Neural cell (in vitro differentiated cells): ENCODE measurements around the gene RPUSD1. TPM values are rescaled to one million over a fixed set of nuclear protein-coding genes. Genes with fewer than 3 reads are reported as not detected.

ENCODE experiments used
- H2AFZ ChIP-seq: fragments of 200-600, 300-800 bp; sonication (generic), shearing (Covaris generic); 2 replicates; pipeline ENCODE4 v1.6.0; 2014; ENCODE audit warnings: low read depth, mild to moderate bottlenecking, antibody characterized with exemption, low read length, moderate library complexity
- H3F3A ChIP-seq: fragments of 200-600 bp; shearing (Covaris generic); 2 replicates; pipeline ENCODE4 v1.6.1; 2016; ENCODE audit warnings: mild to moderate bottlenecking, moderate library complexity, mixed read lengths, antibody characterized with exemption, low read length; ENCODE audit not compliant: insufficient read depth, poor library complexity, severe bottlenecking
- H3K27ac ChIP-seq: fragments of 200-600, 300-800 bp; sonication (generic), shearing (Covaris generic); 2 replicates; pipeline ENCODE4 v1.5.1; 2014; ENCODE audit warnings: mild to moderate bottlenecking, low read length, moderate library complexity
- H3K27me3 ChIP-seq: fragments of 300-800, 200-600 bp; sonication (generic), shearing (Covaris generic); 2 replicates; pipeline ENCODE4 v1.6.0; 2014; ENCODE audit warnings: mild to moderate bottlenecking, low read depth, low read length, moderate library complexity; ENCODE audit not compliant: insufficient read depth
- H3K36me3 ChIP-seq: fragments of 300-800, 200-600 bp; sonication (generic), shearing (Covaris generic); 2 replicates; pipeline ENCODE4 v1.5.1; 2014; ENCODE audit warnings: mild to moderate bottlenecking, antibody characterized with exemption, low read length, moderate library complexity; ENCODE audit not compliant: insufficient read depth
- H3K4me2 ChIP-seq: fragments of 300-800, 200-600 bp; sonication (generic), shearing (Covaris generic); 2 replicates; pipeline ENCODE4 v1.6.0; 2014; ENCODE audit warnings: mild to moderate bottlenecking, low read length
- H3K4me3 ChIP-seq: fragments of 300-800, 200-600 bp; sonication (generic), shearing (Covaris generic); 2 replicates; pipeline ENCODE4 v1.5.1; 2014; ENCODE audit warnings: mild to moderate bottlenecking, low read length, moderate library complexity
- H3K79me2 ChIP-seq: fragments of 200-600 bp; shearing (Covaris generic); replicated peaks from 2 replicates; pipeline ENCODE4 v1.6.0; 2014; ENCODE audit warnings: mild to moderate bottlenecking, low read length, moderate library complexity; ENCODE audit not compliant: insufficient read depth
- H3K9ac ChIP-seq: fragments of 300-800, 200-600 bp; sonication (generic), shearing (Covaris generic); 2 replicates; pipeline ENCODE4 v1.6.1; 2016; ENCODE audit warnings: mild to moderate bottlenecking, low read length, mixed read lengths
- H3K9me2 ChIP-seq: fragments of 200-600 bp; shearing (Covaris generic); 2 replicates; pipeline ENCODE4 v1.6.1; 2016; ENCODE audit warnings: mild to moderate bottlenecking, low read length, mixed read lengths; ENCODE audit not compliant: insufficient read depth
- H3K9me3 ChIP-seq: fragments of 200-600, 300-800 bp; sonication (generic), shearing (Covaris generic); 2 replicates; pipeline ENCODE4 v1.6.1; 2016; ENCODE audit warnings: mild to moderate bottlenecking, mixed run types, low read length, moderate library complexity, mixed read lengths
- H4K20me1 ChIP-seq: fragments of 200-600 bp; shearing (Covaris generic); 2 replicates; pipeline ENCODE4 v1.6.1; 2016; ENCODE audit warnings: mild to moderate bottlenecking, mixed run types; ENCODE audit not compliant: insufficient read depth
- CTCF ChIP-seq: fragments of 450-650 bp; IDR thresholded peaks from 2 replicates; pipeline ENCODE4 v1.5.1; 2014; ENCODE audit warnings: antibody characterized with exemption, mild to moderate bottlenecking, moderate library complexity; ENCODE audit not compliant: poor library complexity, severe bottlenecking
- EP300 ChIP-seq: fragments of 450-650 bp; conservative IDR thresholded peaks from 2 replicates; pipeline ENCODE4 v1.6.1; 2014; ENCODE audit warnings: antibody characterized with exemption, mild to moderate bottlenecking, moderate library complexity; ENCODE audit not compliant: poor library complexity, severe bottlenecking
- EZH2 ChIP-seq: fragments of 200-600, 300-800 bp; shearing (Covaris generic), sonication (generic); IDR thresholded peaks from 2 replicates; pipeline ENCODE4 v1.6.1; 2014; ENCODE audit warnings: antibody characterized with exemption, low read length, borderline replicate concordance, mild to moderate bottlenecking; ENCODE audit not compliant: insufficient read depth, poor library complexity, severe bottlenecking
- MXI1 ChIP-seq: fragments of 450-650 bp; conservative IDR thresholded peaks from 2 replicates; pipeline ENCODE4 v1.6.1; 2014; ENCODE audit warnings: antibody characterized with exemption, mild to moderate bottlenecking; ENCODE audit not compliant: poor library complexity, severe bottlenecking
- POLR2AphosphoS5 ChIP-seq: IDR thresholded peaks from 2 replicates; pipeline ENCODE4 v1.6.1; 2012
- RAD21 ChIP-seq: fragments of 450-650 bp; conservative IDR thresholded peaks from 2 replicates; pipeline ENCODE4 v1.6.1; 2014; ENCODE audit warnings: antibody characterized with exemption, mild to moderate bottlenecking, moderate library complexity
- SMC3 ChIP-seq: fragments of 450-650 bp; conservative IDR thresholded peaks from 2 replicates; pipeline ENCODE4 v1.6.1; 2014; ENCODE audit warnings: antibody characterized with exemption, mild to moderate bottlenecking, moderate library complexity; ENCODE audit not compliant: poor library complexity
- TAF1 ChIP-seq: IDR thresholded peaks from 2 replicates; pipeline ENCODE4 v1.6.1; 2012; ENCODE audit warnings: low read depth
- polyA plus RNA-seq: library from polyadenylated mRNA; depleted of rRNA; stranded (reverse); fragments of >200 nt; gene quantifications from 2 replicates; pipeline ENCODE4 v1.2.3, GENCODE V29; 2014
- TF ChIP-seq, protein P1 (sequence below): IDR thresholded peaks from 2 replicates; pipeline ENCODE4 v1.6.1; 2012; ENCODE audit warnings: borderline replicate concordance

Gene RPUSD1
- polyA plus RNA-seq, 1 donor from 2014 or later: 42.4 TPM

DNA sequence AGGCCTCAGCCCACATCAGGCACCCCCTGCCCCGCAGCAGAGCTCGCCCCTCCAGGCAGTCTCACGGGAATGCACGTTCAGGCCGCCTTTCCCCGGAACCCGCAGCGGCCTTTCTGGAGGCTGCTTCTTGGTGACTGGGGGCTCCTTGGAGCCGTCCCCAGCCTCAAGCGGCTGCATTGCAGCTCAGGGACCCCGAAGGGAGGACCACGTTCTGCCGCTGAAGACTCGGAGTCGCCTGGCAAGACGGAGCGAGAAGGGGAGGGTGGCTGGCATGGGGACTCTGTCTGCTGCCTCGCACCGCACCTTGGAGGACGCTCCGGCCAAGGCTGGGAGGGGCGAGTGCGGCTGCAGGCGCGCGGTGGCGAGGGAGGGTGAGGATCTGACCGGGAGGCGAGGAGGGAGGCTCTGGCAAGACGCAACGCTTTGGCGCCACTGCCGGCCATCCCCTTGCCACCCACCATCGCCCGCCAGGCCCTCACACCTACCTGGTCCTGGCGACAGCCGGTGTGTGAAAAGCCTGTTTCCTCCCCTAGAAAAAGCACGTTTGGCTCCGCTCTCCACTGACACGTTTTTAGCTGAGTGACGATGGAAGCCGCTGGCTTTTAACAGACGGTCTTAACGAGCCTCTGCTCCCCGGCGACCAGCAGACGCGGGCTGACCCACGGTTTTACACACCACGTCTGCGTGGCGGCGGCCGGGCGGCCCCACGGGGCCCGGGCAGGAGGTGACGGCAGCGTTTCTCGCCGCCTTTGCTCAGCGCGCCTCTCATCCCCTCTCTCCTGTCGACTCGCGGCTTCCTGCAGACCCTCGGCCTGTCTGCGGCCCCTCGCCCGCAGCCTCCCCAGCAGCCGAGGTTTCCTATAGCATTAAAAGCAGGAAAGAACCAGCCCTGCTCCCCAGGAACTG lies 29.1 kb upstream of the RPUSD1 start:
- Histone ChIP-seq H3K27ac (no peak overlapping the region), H2AFZ (no peak overlapping the region), H3K9me3 (no peaks in the 10 kb centered on the region), H4K20me1 (no peaks in the 10 kb centered on the region), H3K36me3 (no peaks in the 10 kb centered on the region), H3K27me3 (no peaks in the 10 kb centered on the region), H3K4me2 (no peak overlapping the region), H3K9me2 (no peaks in the 10 kb centered on the region), H3K4me3 (no peak overlapping the region), H3K9ac (no peak overlapping the region), H3F3A (no peaks in the 10 kb centered on the region), H3K79me2 (no peaks in the 10 kb centered on the region)
- TF ChIP-seq, protein P1, sequence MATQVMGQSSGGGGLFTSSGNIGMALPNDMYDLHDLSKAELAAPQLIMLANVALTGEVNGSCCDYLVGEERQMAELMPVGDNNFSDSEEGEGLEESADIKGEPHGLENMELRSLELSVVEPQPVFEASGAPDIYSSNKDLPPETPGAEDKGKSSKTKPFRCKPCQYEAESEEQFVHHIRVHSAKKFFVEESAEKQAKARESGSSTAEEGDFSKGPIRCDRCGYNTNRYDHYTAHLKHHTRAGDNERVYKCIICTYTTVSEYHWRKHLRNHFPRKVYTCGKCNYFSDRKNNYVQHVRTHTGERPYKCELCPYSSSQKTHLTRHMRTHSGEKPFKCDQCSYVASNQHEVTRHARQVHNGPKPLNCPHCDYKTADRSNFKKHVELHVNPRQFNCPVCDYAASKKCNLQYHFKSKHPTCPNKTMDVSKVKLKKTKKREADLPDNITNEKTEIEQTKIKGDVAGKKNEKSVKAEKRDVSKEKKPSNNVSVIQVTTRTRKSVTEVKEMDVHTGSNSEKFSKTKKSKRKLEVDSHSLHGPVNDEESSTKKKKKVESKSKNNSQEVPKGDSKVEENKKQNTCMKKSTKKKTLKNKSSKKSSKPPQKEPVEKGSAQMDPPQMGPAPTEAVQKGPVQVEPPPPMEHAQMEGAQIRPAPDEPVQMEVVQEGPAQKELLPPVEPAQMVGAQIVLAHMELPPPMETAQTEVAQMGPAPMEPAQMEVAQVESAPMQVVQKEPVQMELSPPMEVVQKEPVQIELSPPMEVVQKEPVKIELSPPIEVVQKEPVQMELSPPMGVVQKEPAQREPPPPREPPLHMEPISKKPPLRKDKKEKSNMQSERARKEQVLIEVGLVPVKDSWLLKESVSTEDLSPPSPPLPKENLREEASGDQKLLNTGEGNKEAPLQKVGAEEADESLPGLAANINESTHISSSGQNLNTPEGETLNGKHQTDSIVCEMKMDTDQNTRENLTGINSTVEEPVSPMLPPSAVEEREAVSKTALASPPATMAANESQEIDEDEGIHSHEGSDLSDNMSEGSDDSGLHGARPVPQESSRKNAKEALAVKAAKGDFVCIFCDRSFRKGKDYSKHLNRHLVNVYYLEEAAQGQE: no peak
- TF ChIP-seq CTCF (no peak), EP300 (no peak), TAF1 (no peak), SMC3 (no peak), MXI1 (no peak), EZH2 (no peak), RAD21 (no peak), POLR2AphosphoS5 (no peak)

- Histone ChIP-seq H3K4me2 (no peak overlapping the region), H3K79me2 (no peaks in the 10 kb centered on the region), H3K27me3 (no peaks in the 10 kb centered on the region), H4K20me1 (no peaks in the 10 kb centered on the region), H3K4me3 (no peak overlapping the region), H3K9ac (no peak overlapping the region), H2AFZ (no peak overlapping the region), H3K36me3 (no peaks in the 10 kb centered on the region), H3K27ac (no peak overlapping the region), H3K9me2 (no peaks in the 10 kb centered on the region), H3F3A (no peaks in the 10 kb centered on the region), H3K9me3 (no peaks in the 10 kb centered on the region)
- TF ChIP-seq SMC3 (no peak), CTCF (no peak), TAF1 (no peak), EZH2 (no peak), POLR2AphosphoS5 (no peak), MXI1 (no peak), EP300 (no peak), RAD21 (no peak)
- TF ChIP-seq, protein P1: no peak
These were observed 27.7 kb upstream of the RPUSD1 start for GRCh38 chr16:815861-816260.
